ENCODE data around the gene DHRS9.

Gene DHRS9

DNA sequence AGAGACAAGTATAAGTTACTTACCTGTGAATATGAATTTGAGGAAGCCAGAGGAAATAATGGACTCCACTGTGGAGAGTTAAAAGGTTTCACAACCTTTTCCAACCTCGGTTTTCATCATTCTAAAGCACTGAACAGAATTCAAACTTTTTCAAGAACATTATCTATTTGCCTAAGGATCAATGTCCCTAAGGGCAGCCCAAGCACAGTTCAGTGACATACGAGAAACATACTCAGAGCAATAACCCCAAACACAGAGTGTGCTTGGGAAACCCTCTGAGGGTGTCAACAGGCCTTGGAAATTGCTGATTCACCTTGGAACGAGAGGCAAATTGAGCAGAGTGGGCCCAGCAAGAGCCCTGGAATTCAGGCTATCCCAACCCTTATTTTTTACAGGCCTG is 38.2 kb upstream of the DHRS9 start, which contains the start of gene ABCB11:
TSS of gene ABCB11 (minus strand) at position 123 of the 400 bp plus-strand sequence. CDS start 13,199 bp downstream, outside the sequence.
- TF ChIP-seq, protein P1, sequence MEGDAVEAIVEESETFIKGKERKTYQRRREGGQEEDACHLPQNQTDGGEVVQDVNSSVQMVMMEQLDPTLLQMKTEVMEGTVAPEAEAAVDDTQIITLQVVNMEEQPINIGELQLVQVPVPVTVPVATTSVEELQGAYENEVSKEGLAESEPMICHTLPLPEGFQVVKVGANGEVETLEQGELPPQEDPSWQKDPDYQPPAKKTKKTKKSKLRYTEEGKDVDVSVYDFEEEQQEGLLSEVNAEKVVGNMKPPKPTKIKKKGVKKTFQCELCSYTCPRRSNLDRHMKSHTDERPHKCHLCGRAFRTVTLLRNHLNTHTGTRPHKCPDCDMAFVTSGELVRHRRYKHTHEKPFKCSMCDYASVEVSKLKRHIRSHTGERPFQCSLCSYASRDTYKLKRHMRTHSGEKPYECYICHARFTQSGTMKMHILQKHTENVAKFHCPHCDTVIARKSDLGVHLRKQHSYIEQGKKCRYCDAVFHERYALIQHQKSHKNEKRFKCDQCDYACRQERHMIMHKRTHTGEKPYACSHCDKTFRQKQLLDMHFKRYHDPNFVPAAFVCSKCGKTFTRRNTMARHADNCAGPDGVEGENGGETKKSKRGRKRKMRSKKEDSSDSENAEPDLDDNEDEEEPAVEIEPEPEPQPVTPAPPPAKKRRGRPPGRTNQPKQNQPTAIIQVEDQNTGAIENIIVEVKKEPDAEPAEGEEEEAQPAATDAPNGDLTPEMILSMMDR (IDR thresholded peaks at IDR 0.05; ENCODE audit: poor library complexity, severe bottlenecking), result no peak
- H3K9me3 ChIP-seq (ENCODE audit: severe bottlenecking), result no peaks in the 10 kb centered on the region
- H3K4me1 ChIP-seq (ENCODE audit: insufficient read depth, poor library complexity, severe bottlenecking), result no peaks in the 10 kb centered on the region
- H3K36me3 ChIP-seq (ENCODE audit: low read depth), result no peaks in the 10 kb centered on the region
- H3K4me3 ChIP-seq (ENCODE audit: severe bottlenecking), result no peak within 1 kb of the TSS
- ATAC-seq (ENCODE audit: low read depth) (no peak), DNase-seq (ENCODE audit: low spot score) (no peak)
- H3K27me3 ChIP-seq (ENCODE audit: insufficient read depth, poor library complexity, severe bottlenecking), result no peaks in the 10 kb centered on the region
- no peak within 1 kb of the TSS for H3K27ac ChIP-seq (ENCODE audit: poor library complexity, severe bottlenecking)

DNA sequence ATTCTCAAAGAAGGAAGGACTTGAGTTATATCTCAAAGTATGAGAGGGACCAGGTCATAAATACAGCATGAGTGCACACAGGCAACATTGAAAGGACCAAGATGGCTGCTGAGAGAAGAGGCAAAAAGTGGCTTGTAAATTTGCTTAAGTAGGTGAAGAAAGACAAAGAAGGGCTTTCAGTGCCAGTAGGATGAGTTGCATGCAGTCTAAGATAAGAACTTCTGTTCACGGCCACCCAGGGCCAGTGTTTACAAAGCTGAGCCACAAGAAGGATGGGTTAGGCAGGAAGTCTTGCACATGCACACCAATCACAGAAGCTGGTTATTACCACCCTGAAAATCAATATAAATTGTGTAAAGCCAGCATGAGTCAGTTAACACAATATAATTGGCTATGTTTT is 35.1 kb upstream of the DHRS9 start:
- H3K4me3 ChIP-seq (ENCODE audit: severe bottlenecking), result no peak overlapping the region
- H3K9me3 ChIP-seq (ENCODE audit: severe bottlenecking), result no peaks in the 10 kb centered on the region
- H3K27me3 ChIP-seq (ENCODE audit: insufficient read depth, poor library complexity, severe bottlenecking), result no peaks in the 10 kb centered on the region
- H3K27ac ChIP-seq (ENCODE audit: poor library complexity, severe bottlenecking), result no peak overlapping the region
- 0 out of 3 replicates have a peak, but pooled peaks have one; percentile 32 for ATAC-seq (ENCODE audit: low read depth)
- H3K36me3 ChIP-seq (ENCODE audit: low read depth), result no peaks in the 10 kb centered on the region
- TF ChIP-seq, protein P1 (IDR thresholded peaks at IDR 0.05; ENCODE audit: poor library complexity, severe bottlenecking), result no peak
- peaks cover 13% of the 10 kb centered on the region for H3K4me1 ChIP-seq (ENCODE audit: insufficient read depth, poor library complexity, severe bottlenecking)
- no peak for DNase-seq (ENCODE audit: low spot score)

DNA sequence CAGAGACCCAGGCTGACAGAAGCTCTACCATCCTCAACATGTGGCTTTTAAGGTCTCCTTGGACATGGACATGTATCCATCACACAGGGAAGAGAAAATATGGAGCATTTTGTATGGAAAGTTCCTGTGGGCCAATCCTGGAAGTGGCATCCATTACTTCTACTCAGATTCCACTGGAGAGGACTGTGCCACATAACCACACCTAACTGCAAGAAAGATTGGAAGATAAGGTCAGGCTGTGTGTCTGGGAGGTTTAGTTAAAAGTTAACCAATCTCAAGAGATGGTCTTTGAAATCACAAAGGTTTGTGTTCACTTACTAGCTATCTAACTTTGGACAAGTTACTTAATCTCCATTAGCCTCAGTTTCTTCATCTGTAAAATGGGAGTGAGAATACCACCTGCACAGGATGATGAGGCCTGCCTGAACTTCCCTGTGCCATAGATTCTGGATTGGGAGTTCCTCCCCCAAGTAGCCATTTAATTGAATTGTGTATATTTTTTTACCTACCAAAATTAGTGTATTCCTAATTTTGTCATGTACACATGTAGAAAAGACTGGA is 34.3 kb upstream of the DHRS9 start:
- TF ChIP-seq, protein P1 (IDR thresholded peaks at IDR 0.05; ENCODE audit: poor library complexity, severe bottlenecking), result no peak
- H3K36me3 ChIP-seq (ENCODE audit: low read depth), result no peaks in the 10 kb centered on the region
- H3K4me3 ChIP-seq (ENCODE audit: severe bottlenecking), result no peak overlapping the region
- peaks cover 13% of the 10 kb centered on the region for H3K4me1 ChIP-seq (ENCODE audit: insufficient read depth, poor library complexity, severe bottlenecking)
- no peaks in the 10 kb centered on the region for H3K27me3 ChIP-seq (ENCODE audit: insufficient read depth, poor library complexity, severe bottlenecking)
- DNase-seq (ENCODE audit: low spot score) (no peak), ATAC-seq (ENCODE audit: low read depth) (no peak)
- H3K9me3 ChIP-seq (ENCODE audit: severe bottlenecking), result no peaks in the 10 kb centered on the region
- H3K27ac ChIP-seq (ENCODE audit: poor library complexity, severe bottlenecking), result no peak overlapping the region

DNA sequence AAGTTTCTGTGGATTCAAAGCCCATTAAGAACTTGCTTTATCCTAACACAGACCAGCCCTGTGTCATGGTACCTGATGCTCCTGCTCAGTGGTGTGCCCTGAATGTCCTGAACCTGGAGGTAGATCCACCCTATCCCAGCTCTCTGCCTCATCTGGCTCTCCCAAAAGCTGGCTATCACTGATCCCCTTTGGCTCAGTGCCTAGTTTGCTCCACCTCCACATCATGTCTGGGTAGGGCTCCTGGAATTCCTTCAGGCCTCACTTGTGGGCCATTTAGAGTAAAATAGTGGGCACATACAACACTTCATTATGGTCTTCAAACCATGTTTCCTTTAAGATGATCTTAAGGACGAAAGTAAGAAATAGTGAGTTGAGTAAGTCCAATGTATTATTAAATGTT is 33.5 kb upstream of the DHRS9 start:
- Histone ChIP-seq H3K27me3 (ENCODE audit: insufficient read depth, poor library complexity, severe bottlenecking) (no peaks in the 10 kb centered on the region), H3K36me3 (ENCODE audit: low read depth) (no peaks in the 10 kb centered on the region), H3K4me1 (ENCODE audit: insufficient read depth, poor library complexity, severe bottlenecking) (peaks cover 13% of the 10 kb centered on the region), H3K27ac (ENCODE audit: poor library complexity, severe bottlenecking) (no peak overlapping the region), H3K9me3 (ENCODE audit: severe bottlenecking) (no peaks in the 10 kb centered on the region), H3K4me3 (ENCODE audit: severe bottlenecking) (no peak overlapping the region)
- TF ChIP-seq, protein P1 (IDR thresholded peaks at IDR 0.05; ENCODE audit: poor library complexity, severe bottlenecking), result no peak
- no peak for DNase-seq (ENCODE audit: low spot score)
- no peak; the same call in 2 of the 3 replicates for ATAC-seq (ENCODE audit: low read depth)

DNA sequence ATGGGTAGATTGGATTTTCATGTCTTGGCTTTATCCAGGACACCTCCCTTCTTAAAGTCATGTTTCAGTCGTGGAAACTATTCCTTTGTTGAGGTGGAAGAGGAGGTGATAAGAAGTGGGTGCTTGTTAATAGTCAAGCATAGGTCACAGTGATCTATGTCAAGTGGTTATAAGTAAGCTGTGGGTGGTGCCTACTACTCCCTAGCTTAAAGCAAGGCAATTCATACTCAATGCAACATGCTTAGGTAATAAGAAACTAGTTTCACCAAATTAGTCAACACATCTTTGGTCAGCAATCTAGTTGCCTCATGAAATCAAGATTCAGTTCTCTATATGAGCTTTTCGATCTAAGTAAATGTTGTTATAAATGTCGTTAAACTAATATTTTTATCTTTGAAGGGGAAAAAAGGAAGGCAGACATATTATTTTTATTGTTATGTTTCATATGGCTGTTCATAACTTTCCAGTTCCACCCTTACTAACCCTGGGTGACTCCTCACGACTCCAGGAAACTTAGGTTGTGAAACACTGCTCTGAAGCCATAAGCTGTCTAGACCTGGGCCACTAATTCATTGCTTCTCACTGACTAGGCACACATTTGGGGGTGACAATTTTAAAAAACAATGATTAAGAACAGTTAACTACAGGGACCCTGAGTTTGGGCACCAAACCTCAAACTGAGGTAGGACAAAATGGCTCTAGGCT is 32.5 kb upstream of the DHRS9 start:
- Histone ChIP-seq H3K27ac (ENCODE audit: poor library complexity, severe bottlenecking) (no peak overlapping the region), H3K27me3 (ENCODE audit: insufficient read depth, poor library complexity, severe bottlenecking) (no peaks in the 10 kb centered on the region), H3K4me1 (ENCODE audit: insufficient read depth, poor library complexity, severe bottlenecking) (peaks cover 13% of the 10 kb centered on the region), H3K9me3 (ENCODE audit: severe bottlenecking) (no peaks in the 10 kb centered on the region), H3K36me3 (ENCODE audit: low read depth) (no peaks in the 10 kb centered on the region), H3K4me3 (ENCODE audit: severe bottlenecking) (no peak overlapping the region)
- ATAC-seq (ENCODE audit: low read depth) (no peak), DNase-seq (ENCODE audit: low spot score) (no peak)
- TF ChIP-seq, protein P1 (IDR thresholded peaks at IDR 0.05; ENCODE audit: poor library complexity, severe bottlenecking), result no peak
